Measurements from ENCODE around the gene DIPK1B.

The DIPK1B gene

DNA sequence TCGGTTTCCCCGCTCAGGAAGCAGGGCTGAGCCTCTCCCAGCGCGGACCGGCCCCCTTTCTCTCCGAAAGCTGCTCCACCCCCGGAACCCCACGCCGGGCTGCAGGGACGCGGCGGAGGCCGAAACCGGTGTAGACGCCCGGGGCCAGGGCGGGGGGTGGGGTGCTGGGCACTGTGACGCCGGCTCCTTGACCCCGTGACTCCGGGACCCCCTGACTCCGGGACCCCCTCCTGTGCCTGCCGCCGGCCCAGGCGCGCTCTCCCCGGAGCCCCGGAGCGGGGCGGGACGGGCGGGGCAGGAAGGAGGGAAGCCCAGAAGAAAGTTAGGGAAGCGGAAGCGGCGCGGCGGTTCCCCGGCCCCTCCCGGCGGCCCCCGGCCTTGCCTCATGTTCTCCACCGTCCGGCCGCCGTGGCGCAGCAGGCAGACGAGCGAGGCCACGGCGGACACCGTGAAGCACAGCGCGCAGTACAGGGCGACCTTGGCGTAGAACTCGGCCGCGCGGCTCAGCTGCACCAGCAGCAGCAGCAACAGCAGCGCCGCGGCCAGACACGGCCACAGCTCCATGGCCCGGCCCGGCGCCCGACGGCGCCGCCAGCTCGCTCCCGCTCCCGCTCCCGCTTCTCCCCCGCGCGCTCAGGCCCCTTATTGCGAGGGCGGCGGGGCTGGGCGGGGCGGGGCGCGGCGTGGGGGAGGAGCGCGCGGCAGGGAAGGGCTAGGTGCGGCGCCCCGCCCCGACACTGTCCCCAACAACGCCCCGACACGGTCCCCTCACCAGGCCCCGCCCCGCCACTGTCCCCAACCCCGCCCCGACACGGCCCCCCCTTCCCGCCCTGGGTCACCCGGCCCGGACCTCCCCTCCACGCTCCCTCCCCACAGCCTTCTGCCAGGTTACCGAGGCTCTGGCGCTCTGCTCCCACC is 25.3 kb upstream of the DIPK1B start, which contains the start of gene AGPAT2:
AGPAT2 (minus strand) TSS at position 664 of the 918 bp plus-strand sequence; CDS start at position 564, 100 bp downstream.
- peak; percentile 69 for DNase-seq (ENCODE audit: low spot score)

GRCh38 chr9:136687721-136688223 is 24.6 kb upstream of the DIPK1B start:
- no peak for DNase-seq (ENCODE audit: low spot score)

- no peak for DNase-seq (ENCODE audit: low spot score)
These were observed 23.9 kb upstream of the DIPK1B start for GRCh38 chr9:136688274-136689107.

GRCh38 chr9:136689108-136689460 is 23.3 kb upstream of the DIPK1B start:
- no peak for DNase-seq (ENCODE audit: low spot score)

GRCh38 chr9:136690104-136690805 is 22.1 kb upstream of the DIPK1B start:
- DNase-seq (ENCODE audit: low spot score) = no peak

- DNase-seq (ENCODE audit: low spot score) = no peak
These were observed 21.5 kb upstream of the DIPK1B start for GRCh38 chr9:136690806-136691261.

DNA sequence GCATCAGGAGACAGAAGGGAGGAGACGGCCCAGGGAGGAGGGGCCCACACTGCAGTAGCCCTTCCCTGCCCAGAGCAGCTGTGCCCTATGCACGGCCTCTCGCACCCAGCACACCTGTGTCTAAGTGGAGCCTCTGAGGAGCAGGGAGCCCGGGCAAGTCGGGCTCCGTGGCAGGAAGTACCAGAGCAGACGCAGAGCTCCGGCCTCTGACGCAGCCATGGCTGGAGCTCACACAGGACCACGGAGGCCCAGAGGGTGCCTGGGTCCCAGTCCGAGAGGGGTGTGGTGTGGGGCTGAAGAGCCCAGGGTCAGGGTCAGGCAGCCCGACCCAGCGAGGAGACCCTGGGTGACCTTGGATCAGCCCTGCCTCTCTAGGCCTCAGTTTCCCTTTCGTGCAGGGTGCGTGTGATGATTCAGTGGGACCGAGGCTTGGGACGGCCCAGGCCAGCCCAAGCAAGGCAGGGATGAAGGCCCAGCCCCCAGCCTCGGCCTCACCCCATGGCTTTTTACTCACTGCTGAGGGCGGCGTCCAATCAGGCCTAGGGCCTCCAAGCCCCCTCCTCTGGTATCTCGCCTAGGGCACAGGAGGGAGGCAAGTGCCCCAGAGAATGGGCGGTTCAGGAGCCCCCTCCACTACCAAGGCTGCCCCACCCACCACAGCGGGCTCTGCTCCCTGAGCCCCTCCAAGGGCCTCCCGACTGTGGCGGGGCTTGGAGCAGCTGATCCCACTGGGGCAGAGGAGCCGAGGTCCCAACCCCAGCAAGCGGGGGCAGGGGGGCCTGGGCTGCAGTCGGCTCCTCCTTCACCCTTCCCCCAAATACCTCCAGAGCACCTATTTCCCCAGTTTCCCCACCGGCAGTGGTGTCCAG is 20.8 kb upstream of the DIPK1B start:
- DNase-seq (ENCODE audit: low spot score) = no peak

GRCh38 chr9:136692185-136693134 is 19.9 kb upstream of the DIPK1B start:
- DNase-seq (ENCODE audit: low spot score) = no peak

DNA sequence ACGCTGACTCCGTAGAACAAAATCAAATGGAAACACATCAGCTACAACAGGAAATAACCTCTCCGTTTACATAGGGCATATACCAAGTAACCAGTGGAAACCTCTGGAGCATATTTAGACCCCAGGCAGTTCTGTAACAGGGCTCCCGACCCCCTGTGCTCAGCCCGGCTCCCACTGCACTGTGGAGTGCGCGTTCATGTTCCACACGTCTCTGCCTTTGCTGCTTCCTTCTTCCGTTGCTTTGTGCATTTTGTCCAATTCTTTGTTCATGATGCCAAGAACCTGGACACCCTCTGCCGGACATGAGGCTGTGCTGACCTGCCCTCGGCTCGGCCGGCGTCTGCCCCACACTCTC is 19.3 kb upstream of the DIPK1B start:
- DNase-seq (ENCODE audit: low spot score) = no peak

DNA sequence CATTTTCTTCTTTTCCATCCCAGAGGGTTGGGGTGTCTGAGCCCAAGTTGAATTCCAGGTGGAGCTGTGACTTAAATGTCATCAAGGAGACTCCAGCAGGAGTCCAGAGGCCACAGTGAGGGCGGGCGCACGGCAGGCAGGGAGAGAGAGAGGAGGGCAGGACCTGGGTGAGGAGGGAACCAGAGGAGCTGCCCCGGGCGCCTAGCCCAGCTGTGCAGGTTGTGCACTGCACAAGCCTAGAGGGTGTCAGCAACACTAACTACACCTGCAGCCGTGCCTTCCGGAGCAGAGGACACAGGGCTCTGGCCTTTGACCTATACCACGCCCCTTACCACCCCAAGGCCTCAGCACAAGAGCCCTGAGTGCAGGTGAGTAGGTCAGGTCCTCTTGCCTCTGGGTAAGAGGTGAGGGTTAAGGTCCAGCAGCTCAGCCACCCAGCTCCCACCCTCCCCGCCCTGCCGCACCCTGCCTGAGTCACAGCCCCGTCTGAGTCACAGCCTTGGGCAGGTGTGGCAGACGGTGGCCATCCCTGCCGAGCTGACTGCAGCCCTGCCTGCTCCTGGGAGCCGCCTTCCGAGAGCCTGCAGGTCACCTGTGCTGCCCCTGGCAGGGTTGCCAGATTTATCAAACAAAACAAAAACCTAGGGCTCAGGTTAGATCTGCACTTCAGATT is 18.7 kb upstream of the DIPK1B start:
- no peak for DNase-seq (ENCODE audit: low spot score)

DNA sequence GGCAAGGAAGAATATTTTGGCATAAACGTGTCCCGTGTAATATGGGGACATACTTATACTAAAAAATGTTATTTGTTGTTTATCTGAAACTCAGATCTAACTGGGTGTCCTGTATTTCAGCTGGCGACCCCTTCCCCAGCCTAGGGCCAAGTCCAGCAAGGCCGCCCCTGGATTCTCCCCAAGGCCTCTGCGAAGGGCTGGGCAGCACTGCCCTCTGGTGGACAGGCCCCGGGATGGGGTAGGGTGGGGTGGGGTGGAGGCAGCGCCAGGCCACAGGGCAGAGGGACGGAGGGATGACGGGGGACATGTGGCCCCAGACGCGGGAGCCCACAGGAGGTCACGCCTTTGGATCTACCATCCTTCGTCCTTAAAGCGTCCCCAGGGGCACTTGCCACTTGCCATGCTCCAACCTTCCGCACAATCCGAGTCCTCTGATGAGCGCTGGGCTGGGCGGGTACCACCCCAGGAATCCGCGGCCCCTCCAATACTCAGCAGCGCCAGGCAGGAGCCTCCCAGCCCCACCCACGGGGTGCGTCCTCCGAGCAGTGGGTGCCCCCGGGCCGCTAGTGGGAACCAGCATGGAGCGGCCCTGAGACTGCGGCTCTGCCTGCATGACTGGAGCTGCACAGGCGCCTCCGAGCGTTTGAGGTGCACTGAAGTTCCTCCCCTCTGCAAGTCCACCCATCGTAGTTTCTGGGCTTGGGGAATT is 18.1 kb upstream of the DIPK1B start:
- DNase-seq (ENCODE audit: low spot score) = no peak

DNA sequence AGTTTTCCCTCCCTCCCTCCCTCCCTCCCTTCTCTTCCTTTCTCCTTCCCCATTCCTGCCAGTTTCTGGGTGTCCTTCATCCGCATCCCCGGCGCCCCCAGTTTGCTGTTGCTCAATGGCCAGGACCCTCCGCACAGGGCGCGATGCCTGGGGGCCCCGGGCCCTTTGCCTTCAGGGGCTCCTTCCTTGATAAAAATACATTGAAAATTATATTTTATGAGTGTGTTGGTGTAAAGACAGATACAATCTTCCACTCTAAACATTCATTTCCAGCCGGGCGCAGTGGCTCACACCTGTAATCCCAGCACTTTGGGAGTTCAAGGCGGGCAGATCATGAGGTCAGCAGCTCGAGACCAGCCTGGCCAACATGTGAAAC is 17.5 kb upstream of the DIPK1B start:
- DNase-seq (ENCODE audit: low spot score) = no peak

DNA sequence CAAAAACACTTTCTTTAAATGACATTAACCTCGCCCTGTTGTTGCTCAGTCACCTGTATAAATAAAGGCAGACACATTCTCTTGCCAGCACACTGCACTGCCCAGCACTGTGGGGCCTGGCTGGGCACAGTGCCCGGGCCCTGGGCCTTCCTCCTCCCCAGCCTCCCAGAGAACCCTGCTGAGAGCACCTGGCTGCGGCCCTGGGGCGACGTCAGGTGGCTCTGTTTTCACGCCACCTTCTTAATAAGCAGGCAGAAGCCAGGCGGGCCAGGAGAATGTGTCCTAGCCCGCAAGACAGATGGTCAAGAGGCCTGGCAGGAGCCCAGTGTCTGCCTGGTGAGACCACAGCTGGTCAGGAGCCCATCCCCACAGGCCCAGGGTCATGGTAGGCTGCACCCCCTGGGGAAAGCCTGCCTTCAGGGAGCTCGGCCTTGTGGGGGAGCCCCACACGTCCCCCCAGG is 16.9 kb upstream of the DIPK1B start:
- DNase-seq (ENCODE audit: low spot score) = no peak

- DNase-seq (ENCODE audit: low spot score) = no peak
These were observed 16.4 kb upstream of the DIPK1B start for GRCh38 chr9:136695955-136696354.

DNA sequence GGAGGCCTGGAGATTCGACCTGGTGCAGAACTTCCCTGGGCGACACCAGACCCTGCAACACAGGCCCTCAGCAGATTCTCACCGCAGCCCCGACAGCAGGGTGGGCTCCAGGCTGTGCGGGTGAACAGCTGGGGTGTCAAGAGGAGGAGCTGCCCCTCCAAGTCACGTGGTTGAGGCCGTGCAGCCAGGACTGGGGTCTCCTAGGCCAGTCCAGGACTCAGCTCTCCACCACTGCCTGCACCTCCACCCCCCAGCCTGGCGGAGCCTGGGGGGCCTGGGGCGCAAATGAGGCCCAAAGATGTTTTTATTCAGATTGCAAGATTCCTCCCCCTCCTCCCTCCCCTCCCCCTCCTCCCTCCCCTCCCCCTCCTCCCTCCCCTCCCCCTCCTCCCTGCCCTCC is 15.9 kb upstream of the DIPK1B start:
- no peak for DNase-seq (ENCODE audit: low spot score)

- DNase-seq (ENCODE audit: low spot score) = no peak
These were observed 15.1 kb upstream of the DIPK1B start for GRCh38 chr9:136697146-136697820.

- no peak for DNase-seq (ENCODE audit: low spot score)
These were observed 14.4 kb upstream of the DIPK1B start for GRCh38 chr9:136697821-136698526.
